ENCODE measurements around the gene CRYGA.
A peak's percentile ranks its signal among the peaks of the same experiment; 100 is the strongest.
"Not testable (repeated sequence)": the region's sequence is repeated elsewhere in the genome, so short reads cannot be mapped to it uniquely, and the experiment has no call there.

Gene CRYGA

GRCh38 chr2:208138334-208138733 is 25.1 kb downstream of the CRYGA start:
- CTCF ChIA-PET, result interaction anchor here (1.4 kb wide), 1 partner anchor 34 kb away, joined by 3 read pairs; no protein-coding TSS in a partner anchor
- H3K27me3 ChIP-seq (replicated peaks in 2 of 5; ENCODE audit: control insufficient read depth in 4 of 5, insufficient read depth in 5 of 5, low read length in 4 of 5); H3K36me3 ChIP-seq (ENCODE audit: control insufficient read depth in 4 of 4, insufficient read depth in 4 of 4, low read length in 3 of 4); POLR2A ChIA-PET; H3K27ac ChIP-seq (ENCODE audit: insufficient read depth in 1 of 2, low read depth in 1 of 2, low read length in 2 of 2, poor library complexity in 1 of 2, severe bottlenecking in 2 of 2); DNase-seq; H3K4me3 ChIP-seq (ENCODE audit: control insufficient read depth in 1 of 7, extremely low read depth in 1 of 7, insufficient read depth in 4 of 7, low read depth in 2 of 7, low read length in 6 of 7); H3K9me3 ChIP-seq (ENCODE audit: control extremely low read depth in 1 of 5, control insufficient read depth in 4 of 5, insufficient read depth in 2 of 5, low read depth in 1 of 5, low read length in 4 of 5): not testable (repeated sequence)
- peaks cover 6 to 29% (median 14%) of the 10 kb centered on the region in 4 experiments for H3K4me1 ChIP-seq (ENCODE audit: control extremely low read depth in 1 of 4, control insufficient read depth in 4 of 4, insufficient read depth in 4 of 4, low read length in 3 of 4)
- WGBS (ENCODE audit: insufficient coverage), result 100% methylated on average over 4 of the region's 7 CpGs

- ChIA-PET CTCF (interaction anchor here (1.5 to 1.6 kb wide), 2 partner anchors 11 to 39 kb away, joined by 4 read pairs; no protein-coding TSS in a partner anchor), POLR2A (no interaction called here)
- peaks cover 0 to 3% (median 0%) of the 10 kb centered on the region in 5 experiments for H3K9me3 ChIP-seq (ENCODE audit: control extremely low read depth in 1 of 5, control insufficient read depth in 4 of 5, insufficient read depth in 2 of 5, low read depth in 1 of 5, low read length in 4 of 5)
- no peak for DNase-seq
- WGBS (ENCODE audit: insufficient coverage), result 100% methylated on average over 2 of the region's 2 CpGs
- H3K4me3 ChIP-seq (ENCODE audit: control insufficient read depth in 1 of 7, extremely low read depth in 1 of 7, insufficient read depth in 4 of 7, low read depth in 2 of 7, low read length in 6 of 7), result no peak overlapping the region
- H3K27ac ChIP-seq (ENCODE audit: insufficient read depth in 1 of 2, low read depth in 1 of 2, low read length in 2 of 2, poor library complexity in 1 of 2, severe bottlenecking in 2 of 2), result no peak overlapping the region
- no peaks in the 10 kb centered on the region for H3K36me3 ChIP-seq (ENCODE audit: control insufficient read depth in 4 of 4, insufficient read depth in 4 of 4, low read length in 3 of 4)
- H3K4me1 ChIP-seq (ENCODE audit: control extremely low read depth in 1 of 4, control insufficient read depth in 4 of 4, insufficient read depth in 4 of 4, low read length in 3 of 4), result peaks cover 6 to 29% (median 14%) of the 10 kb centered on the region in 4 experiments
- H3K27me3 ChIP-seq (replicated peaks in 2 of 5; ENCODE audit: control insufficient read depth in 4 of 5, insufficient read depth in 5 of 5, low read length in 4 of 5), result no peaks in the 10 kb centered on the region
Measured at GRCh38 chr2:208136716-208137094, 26.7 kb downstream of the CRYGA start.

GRCh38 chr2:208135794-208136715 is 27.3 kb downstream of the CRYGA start:
- Histone ChIP-seq H3K27me3 (replicated peaks in 2 of 5; ENCODE audit: control insufficient read depth in 4 of 5, insufficient read depth in 5 of 5, low read length in 4 of 5) (no peaks in the 10 kb centered on the region), H3K27ac (ENCODE audit: insufficient read depth in 1 of 2, low read depth in 1 of 2, low read length in 2 of 2, poor library complexity in 1 of 2, severe bottlenecking in 2 of 2) (no peak overlapping the region), H3K4me3 (ENCODE audit: control insufficient read depth in 1 of 7, extremely low read depth in 1 of 7, insufficient read depth in 4 of 7, low read depth in 2 of 7, low read length in 6 of 7) (no peak overlapping the region), H3K4me1 (ENCODE audit: control extremely low read depth in 1 of 4, control insufficient read depth in 4 of 4, insufficient read depth in 4 of 4, low read length in 3 of 4) (peaks cover 6 to 29% (median 14%) of the 10 kb centered on the region in 4 experiments), H3K9me3 (ENCODE audit: control extremely low read depth in 1 of 5, control insufficient read depth in 4 of 5, insufficient read depth in 2 of 5, low read depth in 1 of 5, low read length in 4 of 5) (peaks cover 0 to 3% (median 0%) of the 10 kb centered on the region in 5 experiments), H3K36me3 (ENCODE audit: control insufficient read depth in 4 of 4, insufficient read depth in 4 of 4, low read length in 3 of 4) (no peaks in the 10 kb centered on the region)
- WGBS (ENCODE audit: insufficient coverage), result 99% methylated on average over 7 of the region's 11 CpGs
- DNase-seq, result no peak
- ChIA-PET POLR2A (no interaction called here), CTCF (interaction anchor here (1.5 to 1.6 kb wide), 2 partner anchors 12 to 39 kb away, joined by 4 read pairs; no protein-coding TSS in a partner anchor)

GRCh38 chr2:208134928-208135586 is 28.3 kb downstream of the CRYGA start:
- WGBS (ENCODE audit: insufficient coverage), result 63% methylated on average over 2 of the region's 8 CpGs
- Histone ChIP-seq H3K9me3 (ENCODE audit: control extremely low read depth in 1 of 5, control insufficient read depth in 4 of 5, insufficient read depth in 2 of 5, low read depth in 1 of 5, low read length in 4 of 5) (peaks cover 0 to 3% (median 0%) of the 10 kb centered on the region in 5 experiments), H3K36me3 (ENCODE audit: control insufficient read depth in 4 of 4, insufficient read depth in 4 of 4, low read length in 3 of 4) (no peaks in the 10 kb centered on the region), H3K27me3 (replicated peaks in 2 of 5; ENCODE audit: control insufficient read depth in 4 of 5, insufficient read depth in 5 of 5, low read length in 4 of 5) (no peaks in the 10 kb centered on the region), H3K4me1 (ENCODE audit: control extremely low read depth in 1 of 4, control insufficient read depth in 4 of 4, insufficient read depth in 4 of 4, low read length in 3 of 4) (peaks cover 6 to 29% (median 14%) of the 10 kb centered on the region in 4 experiments), H3K4me3 (ENCODE audit: control insufficient read depth in 1 of 7, extremely low read depth in 1 of 7, insufficient read depth in 4 of 7, low read depth in 2 of 7, low read length in 6 of 7) (peak overlapping the region in 3 of 7 experiments; percentile 3 to 49 (median 11)), H3K27ac (ENCODE audit: insufficient read depth in 1 of 2, low read depth in 1 of 2, low read length in 2 of 2, poor library complexity in 1 of 2, severe bottlenecking in 2 of 2) (no peak overlapping the region)
- CTCF ChIA-PET, result interaction anchor here (0.8 to 1.5 kb wide), 3 partner anchors 9 to 32 kb away, joined by 3 to 4 read pairs (median 4); no protein-coding TSS in a partner anchor
- POLR2A ChIA-PET, result no interaction called here
- peak; percentile 20 to 73 (median 60) for DNase-seq

- no peak for DNase-seq
- 98% methylated on average over 4 of the region's 6 CpGs for WGBS (ENCODE audit: insufficient coverage)
- ChIA-PET POLR2A (no interaction called here), CTCF (interaction anchor here (0.5 to 1.5 kb wide), 2 partner anchors 45 to 104 kb away, joined by 3 to 5 read pairs; no protein-coding TSS in a partner anchor)
- Histone ChIP-seq H3K27me3 (replicated peaks in 2 of 5; ENCODE audit: control insufficient read depth in 4 of 5, insufficient read depth in 5 of 5, low read length in 4 of 5) (no peaks in the 10 kb centered on the region), H3K36me3 (ENCODE audit: control insufficient read depth in 4 of 4, insufficient read depth in 4 of 4, low read length in 3 of 4) (no peaks in the 10 kb centered on the region), H3K4me3 (ENCODE audit: control insufficient read depth in 1 of 7, extremely low read depth in 1 of 7, insufficient read depth in 4 of 7, low read depth in 2 of 7, low read length in 6 of 7) (no peak overlapping the region), H3K4me1 (ENCODE audit: control extremely low read depth in 1 of 4, control insufficient read depth in 4 of 4, insufficient read depth in 4 of 4, low read length in 3 of 4) (peaks cover 6 to 17% (median 13%) of the 10 kb centered on the region in 4 experiments), H3K9me3 (ENCODE audit: control extremely low read depth in 1 of 5, control insufficient read depth in 4 of 5, insufficient read depth in 2 of 5, low read depth in 1 of 5, low read length in 4 of 5) (no peaks in the 10 kb centered on the region), H3K27ac (ENCODE audit: insufficient read depth in 1 of 2, low read depth in 1 of 2, low read length in 2 of 2, poor library complexity in 1 of 2, severe bottlenecking in 2 of 2) (no peak overlapping the region)
Measured at GRCh38 chr2:208130712-208131110, 32.7 kb downstream of the CRYGA start.

GRCh38 chr2:208129744-208130711 is 33.4 kb downstream of the CRYGA start, which contains the start of gene CRYGC:
Gene CRYGC, minus strand, starts transcription at chr2:208129828. Its CDS starts 36 bp downstream, at chr2:208129792.
- peaks cover under 1 to 13% (median 9%) of the 10 kb centered on the region in 4 experiments for H3K4me1 ChIP-seq (ENCODE audit: control extremely low read depth in 1 of 4, control insufficient read depth in 4 of 4, insufficient read depth in 4 of 4, low read length in 3 of 4)
- no peaks in the 10 kb centered on the region for H3K36me3 ChIP-seq (ENCODE audit: control insufficient read depth in 4 of 4, insufficient read depth in 4 of 4, low read length in 3 of 4)
- no peak within 1 kb of the TSS for H3K4me3 ChIP-seq (ENCODE audit: control insufficient read depth in 1 of 7, extremely low read depth in 1 of 7, insufficient read depth in 4 of 7, low read depth in 2 of 7, low read length in 6 of 7)
- no peaks in the 10 kb centered on the region for H3K27me3 ChIP-seq (replicated peaks in 2 of 5; ENCODE audit: control insufficient read depth in 4 of 5, insufficient read depth in 5 of 5, low read length in 4 of 5)
- H3K27ac ChIP-seq (ENCODE audit: insufficient read depth in 1 of 2, low read depth in 1 of 2, low read length in 2 of 2, poor library complexity in 1 of 2, severe bottlenecking in 2 of 2), result no peak within 1 kb of the TSS
- ChIA-PET CTCF (interaction anchor here (0.5 to 1.5 kb wide), 2 partner anchors 46 to 104 kb away, joined by 3 to 5 read pairs; no protein-coding TSS in a partner anchor), POLR2A (no interaction called here)
- no peak for DNase-seq
- 93% methylated on average over 16 of the region's 19 CpGs for WGBS (ENCODE audit: insufficient coverage)
- H3K9me3 ChIP-seq (ENCODE audit: control extremely low read depth in 1 of 5, control insufficient read depth in 4 of 5, insufficient read depth in 2 of 5, low read depth in 1 of 5, low read length in 4 of 5), result no peaks in the 10 kb centered on the region

Data from common myeloid progenitor, CD34-positive (primary cell).